DMS153 (cell line): ENCODE results near the gene HUNK.
"Not testable (repeated sequence)": the region's sequence is repeated elsewhere in the genome, so short reads cannot be mapped to it uniquely, and the experiment has no call there.

Experiments
- DNase-seq: peaks from one replicate; lab custom pipeline; 2025; lab: John Stamatoyannopoulos, UW

The HUNK gene

DNA sequence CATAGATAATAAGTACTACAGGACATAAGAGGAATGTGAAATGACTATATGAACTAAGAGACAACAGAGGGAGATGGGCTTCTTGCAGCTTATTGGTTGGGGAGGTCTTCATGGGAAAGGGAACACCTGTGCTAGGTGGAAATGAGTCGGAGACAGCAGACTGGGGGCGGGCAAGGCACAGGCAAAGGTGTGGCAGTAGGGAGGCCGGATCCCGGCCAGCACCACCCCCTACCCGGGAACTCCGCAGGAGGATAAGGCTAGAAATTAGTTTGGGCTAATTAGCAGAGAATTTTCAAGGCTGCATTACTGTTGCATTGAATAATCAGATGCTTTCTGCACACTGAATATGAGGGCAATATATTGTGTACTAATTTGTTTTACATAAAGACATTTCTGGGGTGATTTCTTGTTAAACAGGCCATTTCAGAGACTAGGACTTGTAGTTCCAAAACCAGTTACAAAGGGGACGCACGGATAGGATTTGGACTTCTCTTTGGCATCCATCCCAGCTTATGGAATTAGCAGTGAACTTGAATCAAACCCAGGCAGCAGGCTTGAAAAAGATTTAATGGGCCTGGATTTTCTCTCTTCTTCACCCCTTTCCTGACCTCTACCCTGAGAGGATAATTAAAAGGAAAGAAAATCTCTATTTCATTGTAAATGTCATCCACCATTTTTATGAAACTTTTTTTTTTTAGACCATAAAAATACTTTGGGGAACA is 2.2 kb upstream of the HUNK start:
- DNase-seq, result no peak

DNA sequence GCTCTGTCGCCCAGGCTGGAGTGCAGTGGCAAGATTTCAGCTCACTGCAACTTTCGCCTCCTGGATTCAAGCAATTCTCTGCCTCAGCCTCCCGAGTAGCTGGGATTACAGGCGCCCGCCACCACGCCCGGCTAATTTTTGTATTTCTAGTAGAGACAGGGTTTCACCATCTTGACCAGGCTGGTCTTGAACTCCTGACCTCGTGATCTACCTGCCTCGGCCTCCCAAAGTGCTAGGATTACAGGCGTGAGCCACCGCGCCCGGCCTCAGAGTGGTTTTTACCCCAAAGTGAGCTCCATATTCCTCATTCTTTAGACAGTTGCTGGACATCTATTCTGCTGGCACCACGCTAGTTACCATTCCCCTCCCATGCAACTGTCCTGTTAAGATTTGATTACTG is 1.4 kb upstream of the HUNK start:
- not testable (repeated sequence) for DNase-seq

DNA sequence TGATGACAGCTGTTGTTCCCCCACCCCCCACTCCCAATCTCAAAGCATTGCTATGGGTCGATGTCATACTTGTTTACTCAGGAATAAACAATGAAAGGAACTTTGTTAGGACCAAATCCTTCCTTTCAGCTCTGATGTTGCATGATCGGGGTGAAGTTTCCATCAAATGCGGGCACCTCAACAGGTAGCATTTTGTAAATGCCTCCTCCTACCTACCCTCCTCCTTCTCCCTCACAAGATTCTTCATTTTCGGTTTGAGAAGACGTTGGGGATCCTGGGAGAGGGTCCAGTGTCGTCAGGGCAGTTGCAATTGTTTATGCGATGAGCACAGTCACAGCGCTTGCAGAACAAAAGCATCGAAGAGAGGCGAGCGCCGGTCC is 758 bp upstream of the HUNK start:
- DNase-seq, result no peak

DNA sequence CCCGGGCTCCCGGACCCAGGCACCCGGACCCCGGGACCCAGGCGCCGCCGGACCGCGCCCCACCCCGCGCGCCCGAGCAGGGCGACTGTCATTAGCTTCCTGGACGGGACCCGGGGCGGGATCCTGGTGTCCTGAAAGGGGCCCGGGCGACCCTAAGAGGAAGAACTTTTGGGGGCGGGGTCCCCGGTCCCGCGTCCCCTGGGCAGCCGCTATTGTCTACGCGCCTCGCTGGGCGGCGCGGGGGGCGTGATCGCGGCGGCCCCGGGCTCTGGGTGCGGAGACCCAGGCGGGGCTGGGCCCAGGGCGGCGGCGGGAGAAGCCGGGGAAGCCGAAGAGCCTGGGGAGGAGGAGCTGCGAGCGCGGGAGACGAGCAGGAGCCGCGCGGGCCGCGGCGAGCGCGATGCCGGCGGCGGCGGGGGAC is 465 bp downstream of the HUNK start:
- DNase-seq, result no peak

DNA sequence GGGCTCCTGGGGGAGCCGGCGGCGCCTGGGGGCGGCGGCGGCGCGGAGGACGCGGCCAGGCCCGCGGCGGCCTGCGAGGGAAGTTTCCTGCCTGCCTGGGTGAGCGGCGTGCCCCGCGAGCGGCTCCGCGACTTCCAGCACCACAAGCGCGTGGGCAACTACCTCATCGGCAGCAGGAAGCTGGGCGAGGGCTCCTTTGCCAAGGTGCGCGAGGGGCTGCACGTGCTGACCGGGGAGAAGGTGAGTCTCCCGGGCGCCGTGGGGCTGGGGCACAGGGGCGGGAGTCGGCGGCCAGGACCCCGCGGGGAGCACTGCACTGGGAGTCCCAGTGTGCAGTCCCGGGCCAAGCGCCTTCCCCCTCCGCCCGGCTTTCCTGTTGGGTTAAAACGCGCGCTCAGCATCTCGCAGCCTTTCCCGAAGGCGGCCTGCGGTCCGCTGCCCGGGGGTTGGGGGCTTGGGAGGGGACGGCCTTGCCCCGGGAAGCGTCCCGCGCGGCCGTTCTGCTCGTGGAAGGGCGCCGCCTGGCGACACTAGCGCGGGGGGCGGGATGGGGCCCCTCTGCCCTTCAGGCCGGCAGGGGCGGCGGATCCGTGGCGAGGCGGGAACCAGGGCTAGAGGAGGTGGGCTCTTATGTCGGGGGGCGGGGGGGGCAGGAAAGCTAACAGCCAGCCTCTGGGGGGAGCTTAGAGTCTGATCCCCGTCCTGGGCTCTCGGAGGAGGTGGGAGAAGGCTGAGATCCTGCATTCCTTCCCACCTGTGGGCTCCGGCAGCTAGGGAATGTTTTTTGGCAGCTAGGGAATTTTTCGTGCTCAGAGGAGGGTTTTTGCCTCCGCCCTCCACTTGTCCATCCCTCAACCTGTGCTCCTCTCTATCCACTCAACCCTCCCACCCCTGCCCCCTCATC is 1.1 kb downstream of the HUNK start:
- DNase-seq, result no peak

DNA sequence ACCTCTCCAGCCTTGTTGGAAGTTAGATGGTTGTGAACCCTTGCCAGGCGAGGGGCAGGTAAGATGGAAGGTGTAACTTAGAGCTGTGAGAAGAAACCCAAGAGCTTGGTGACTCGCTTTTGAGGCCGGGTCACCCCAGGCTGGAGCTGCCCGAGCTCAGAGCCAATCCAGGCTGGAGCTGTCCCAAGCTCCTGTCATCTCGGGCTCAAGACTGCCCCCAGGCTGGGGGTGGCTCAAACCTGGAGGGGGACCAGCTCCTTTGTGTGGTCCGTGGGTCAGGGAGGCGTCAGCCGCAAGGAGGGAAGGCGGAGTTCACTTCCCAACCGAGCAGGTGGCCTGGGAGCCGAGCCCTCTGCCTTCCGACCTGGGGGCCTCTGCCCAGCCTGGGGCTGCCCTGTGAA is 2.0 kb downstream of the HUNK start:
- no peak for DNase-seq

DNA sequence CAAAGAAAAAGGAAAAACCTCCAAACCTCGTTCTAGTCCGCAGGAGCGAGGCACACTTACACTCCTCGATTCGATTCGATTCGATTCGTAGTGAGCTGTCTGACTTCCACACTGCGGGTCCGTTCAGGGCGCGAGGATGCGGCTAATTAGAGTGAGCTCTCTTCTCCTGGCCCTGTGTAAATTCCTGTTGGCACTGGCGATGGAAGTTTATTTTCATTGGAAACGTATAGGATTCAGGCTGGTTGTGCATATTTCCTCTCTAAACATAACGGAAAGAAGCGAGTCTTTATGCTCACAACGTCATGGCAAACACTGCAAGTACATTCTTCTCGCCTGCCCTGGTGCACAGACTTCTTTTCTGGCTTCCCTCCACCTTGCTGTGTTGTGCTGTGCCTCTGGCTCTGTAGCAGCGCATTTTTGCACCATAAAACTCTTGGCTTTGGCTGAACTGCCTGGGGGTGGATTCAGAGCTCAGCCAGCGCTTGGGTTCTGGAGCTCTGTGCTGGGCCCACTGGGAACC is 2.7 kb downstream of the HUNK start:
- no peak for DNase-seq

DNA sequence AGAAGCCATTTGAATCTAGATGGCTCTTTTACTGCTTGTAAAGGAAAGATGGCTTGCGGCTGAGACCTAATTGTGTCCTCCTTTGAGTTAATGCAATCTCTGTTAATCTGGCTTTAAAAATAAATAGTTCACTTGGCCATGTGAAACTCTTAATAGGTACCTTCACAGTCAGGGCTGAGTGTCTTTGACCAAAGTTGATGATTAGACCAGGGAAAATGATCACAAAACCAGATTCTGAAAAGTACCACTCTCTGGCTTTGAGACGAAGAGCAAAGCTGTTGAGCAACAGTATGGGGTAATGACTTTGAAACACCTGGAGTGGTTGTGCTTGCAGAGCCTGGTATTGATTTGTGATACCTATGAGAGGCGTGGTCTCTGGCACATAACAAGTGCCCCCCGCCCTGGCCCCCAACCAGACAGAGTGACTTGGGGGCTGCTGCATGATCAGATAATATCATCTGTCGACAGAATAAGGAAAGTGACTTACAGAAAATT is 4.7 kb downstream of the HUNK start:
- DNase-seq, result no peak

DNA sequence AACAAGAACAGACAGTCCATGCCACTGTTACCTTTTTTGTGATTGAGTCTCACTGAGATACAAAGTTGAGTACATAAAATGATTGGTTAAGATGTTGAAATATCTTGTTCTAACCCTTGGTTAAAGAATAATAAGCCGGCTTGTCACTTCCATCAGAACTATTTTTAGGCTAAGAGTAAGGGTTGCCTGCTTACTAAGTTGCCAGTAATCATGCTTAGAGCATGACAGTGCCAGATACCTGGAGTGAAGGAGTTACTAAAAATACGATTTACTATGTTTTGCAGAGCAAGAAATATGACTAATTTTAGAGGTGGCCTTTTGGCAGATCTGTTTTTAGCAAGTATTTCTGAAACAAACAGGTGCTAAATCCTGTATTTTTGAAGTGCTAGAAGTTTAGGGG is 6.0 kb downstream of the HUNK start:
- DNase-seq, result no peak

DNA sequence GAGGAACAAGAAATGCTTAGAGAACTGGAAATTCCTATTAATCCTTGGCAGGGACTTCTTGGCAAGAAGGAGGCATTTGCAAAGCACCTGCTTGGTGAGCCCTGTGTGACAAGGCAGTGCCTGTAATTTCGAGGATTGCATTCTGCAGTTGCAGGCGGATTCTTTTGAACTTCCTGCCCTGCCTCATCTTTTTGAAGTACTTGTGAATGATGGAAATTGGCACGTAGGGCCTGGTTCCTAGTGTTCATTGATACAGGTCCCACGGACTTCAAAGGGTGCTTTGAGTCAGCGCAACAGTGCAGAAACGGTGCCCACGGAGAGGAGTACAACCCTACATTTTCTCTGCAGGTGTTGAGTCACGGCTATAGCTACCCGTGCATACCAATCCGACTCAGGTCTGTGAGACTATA is 6.4 kb downstream of the HUNK start:
- DNase-seq, result no peak

DNA sequence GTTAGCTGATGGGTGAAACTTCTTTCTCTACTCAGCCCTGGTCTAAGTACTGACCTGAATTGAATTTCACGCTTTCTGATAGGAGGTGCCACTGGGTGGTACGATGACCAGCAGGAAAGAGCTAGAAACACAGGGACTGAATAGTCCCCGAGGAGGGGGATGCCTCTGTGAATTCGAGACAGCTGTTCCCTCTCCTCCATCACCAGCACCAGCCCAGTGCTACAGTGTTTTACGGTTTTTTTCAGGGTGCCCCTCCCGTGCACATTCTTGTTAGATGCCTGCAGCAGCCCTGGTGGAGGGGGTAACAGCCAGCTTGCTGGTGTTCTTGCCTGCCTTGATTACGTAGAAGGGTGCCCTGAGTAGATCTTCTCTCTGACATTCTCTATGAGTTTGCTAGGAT is 7.1 kb downstream of the HUNK start:
- no peak for DNase-seq

DNA sequence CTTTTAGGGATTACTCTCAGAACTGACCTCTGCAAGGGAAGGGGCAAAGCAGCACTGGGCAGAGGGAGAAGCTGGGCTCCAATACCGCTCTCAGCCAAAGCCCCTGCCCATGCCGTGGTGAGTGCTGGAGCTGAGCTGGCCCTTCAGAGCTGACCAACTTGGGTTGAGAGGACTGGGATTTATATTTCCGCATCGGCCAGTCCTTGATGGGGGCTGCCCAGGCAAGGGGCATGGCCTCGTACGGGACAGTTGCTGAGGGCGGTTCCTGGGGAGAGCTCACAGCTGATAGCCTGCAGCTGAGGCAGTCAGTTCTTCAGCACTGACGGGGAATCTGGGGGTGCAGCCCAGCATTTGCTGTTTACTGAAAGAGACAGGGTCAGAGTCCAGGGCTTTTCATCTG is 8.0 kb downstream of the HUNK start:
- no peak for DNase-seq

DNA sequence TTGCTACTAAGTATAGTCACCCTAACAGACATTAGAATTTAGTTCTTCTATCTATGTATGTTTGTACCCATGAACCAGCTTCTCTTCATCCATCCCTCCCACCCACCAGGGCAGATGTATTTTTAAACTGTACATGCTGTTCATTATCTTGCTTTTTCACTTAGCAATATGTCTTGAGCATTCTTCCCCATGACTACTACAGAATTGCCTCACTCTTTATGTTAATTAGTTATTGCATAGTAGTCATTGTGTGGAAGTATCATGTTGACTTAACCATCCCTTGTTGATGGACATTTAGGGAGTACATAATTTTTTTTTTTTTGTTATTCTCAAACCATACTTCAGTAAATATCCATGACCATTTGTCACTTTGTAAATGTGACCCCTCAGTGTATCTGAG is 9.9 kb downstream of the HUNK start:
- DNase-seq, result no peak

DNA sequence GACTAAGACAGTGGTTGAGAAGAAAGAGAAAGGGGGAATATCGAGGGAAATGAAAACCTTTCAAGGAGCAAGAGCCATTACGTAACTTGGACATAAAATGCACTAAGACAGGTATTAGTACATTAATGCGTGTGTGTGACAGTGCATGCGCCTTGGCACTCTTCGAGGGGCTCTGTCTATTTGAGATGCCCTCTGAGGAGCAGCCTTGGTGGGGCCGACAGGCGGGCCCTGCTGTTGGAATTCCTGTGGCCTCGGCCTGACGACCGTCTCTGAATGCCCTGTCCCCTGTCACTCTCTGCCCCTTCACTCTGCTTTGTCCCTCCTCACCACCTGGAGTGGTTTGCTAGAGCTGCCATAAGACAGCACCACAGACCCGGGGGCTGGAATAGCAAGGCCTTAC is 12.3 kb downstream of the HUNK start:
- no peak for DNase-seq

DNA sequence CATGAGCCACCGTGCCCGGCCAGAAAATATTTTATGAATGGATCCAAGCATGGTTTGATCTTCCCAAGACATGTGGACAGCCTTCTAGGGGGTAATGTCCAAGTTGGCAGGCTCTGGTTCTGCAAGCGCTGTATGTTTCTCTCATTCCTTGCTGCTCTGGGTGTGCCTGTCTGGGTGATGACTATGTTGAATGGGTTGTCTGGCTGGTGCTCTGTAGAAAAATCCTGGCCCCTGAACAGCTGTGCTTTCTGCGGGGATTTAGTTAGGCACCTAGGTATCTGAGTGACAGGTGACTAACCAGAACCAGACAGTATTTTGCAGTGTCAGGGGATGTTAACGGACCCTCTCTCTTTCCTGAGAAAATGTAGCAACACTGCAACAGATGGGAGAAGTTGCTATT is 14.1 kb downstream of the HUNK start:
- DNase-seq, result no peak

DNA sequence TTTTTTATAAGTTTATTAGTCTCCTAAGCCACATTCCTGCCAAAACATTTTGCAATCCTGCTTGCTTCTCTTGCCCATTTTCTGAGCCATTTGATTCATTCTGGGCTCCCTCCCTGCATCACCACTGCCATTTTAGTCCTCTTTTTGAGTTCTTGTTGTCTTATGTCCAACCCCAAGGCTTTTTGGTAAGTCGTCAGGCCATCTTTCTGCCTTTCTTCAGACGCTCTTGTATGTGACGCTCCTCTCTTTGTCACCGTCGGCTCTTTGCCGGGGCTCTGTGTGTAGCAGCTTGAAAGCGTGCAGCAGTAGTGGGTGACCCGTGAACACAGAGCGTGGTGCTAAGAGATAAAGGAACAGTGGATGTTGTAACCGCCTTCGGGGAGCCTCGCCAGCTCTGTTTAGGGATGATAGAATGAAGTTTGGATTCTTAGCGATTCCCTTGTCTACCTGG is 14.6 kb downstream of the HUNK start:
- DNase-seq, result no peak

DNA sequence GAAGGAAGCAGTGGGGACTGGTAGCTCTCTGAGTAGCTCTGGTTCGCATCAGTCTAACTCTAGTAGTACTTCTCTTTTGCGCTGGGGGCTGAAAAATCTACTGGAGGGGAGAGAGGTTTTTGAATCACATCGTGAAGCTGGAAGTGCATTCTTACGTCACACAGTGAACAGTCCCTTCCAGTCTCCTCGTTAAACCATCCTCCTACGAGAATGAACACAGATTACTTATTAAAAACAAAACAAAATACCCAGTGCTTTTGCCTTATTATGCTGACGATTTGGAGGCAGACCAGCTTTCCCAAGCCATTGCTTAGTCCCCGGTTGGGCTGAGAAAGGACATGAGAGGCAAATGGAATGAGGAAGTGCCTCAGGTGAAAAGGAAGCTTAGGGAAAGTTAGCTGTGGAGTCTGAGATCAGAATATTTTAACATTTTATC is 16.1 kb downstream of the HUNK start:
- DNase-seq, result peak; percentile 19

DNA sequence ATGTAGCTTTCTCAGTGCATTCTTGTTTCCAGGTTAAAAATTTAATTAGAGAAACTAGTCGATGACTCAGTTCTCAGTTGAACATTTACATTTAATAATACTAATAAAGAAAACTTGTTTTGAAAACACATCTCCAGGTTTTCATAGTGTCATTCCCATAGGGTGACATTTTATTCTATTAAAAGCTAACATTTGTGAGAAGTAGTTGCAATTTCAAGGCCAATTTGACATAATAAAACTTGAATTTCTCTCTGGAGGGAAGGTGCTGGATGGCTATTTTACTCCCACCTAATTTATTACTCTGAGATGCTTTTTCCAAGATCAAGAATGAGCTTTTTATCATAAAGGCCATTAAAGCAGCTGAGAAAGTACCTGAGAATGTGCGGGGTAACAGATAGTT is 16.6 kb downstream of the HUNK start:
- no peak for DNase-seq

DNA sequence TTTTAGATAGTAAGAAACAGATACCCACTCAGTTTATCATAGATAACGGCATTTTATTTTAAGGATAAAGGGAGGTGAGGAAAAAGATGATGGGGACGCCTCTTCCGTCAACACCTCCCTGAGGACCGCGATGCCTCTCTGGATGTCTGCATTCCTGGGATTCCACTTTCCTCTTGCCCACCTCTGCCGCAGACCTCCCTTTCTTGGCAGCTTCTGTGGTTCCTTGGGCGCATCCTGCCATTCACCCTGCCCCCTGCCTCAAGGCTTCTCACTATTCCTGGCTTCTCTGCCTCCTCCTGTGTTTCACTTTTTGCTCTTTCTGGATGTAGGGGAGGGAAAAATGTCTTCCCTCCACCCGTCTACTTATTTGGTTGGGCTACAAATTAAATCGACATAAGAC is 19.9 kb downstream of the HUNK start:
- DNase-seq, result no peak

DNA sequence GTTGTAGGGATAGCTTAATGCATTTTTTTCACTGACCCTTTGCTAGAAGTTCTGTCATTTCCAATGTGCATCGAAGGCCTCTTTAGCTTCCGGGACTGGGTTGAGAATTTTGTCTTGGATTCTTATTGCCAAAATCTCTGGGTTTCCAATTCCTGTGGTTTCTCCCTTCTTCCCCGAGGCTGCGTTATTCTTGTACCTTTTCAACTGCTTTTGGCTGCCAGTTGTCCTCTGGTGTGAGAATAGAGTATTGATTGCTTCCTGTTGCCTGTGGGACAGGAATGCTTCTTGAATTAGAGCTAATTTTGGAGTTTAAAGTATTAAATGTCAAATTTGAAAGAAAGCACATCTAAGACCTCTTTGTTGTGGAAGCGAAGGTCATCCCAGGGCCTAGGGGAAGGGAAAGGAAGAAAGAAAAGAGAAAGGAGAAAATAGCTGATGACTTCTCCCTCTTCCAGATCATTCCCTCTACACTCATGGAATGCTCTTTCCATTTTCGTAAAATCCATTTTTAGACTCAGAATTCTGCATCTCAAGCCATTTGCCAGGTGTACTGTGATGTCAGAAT is 21.1 kb downstream of the HUNK start:
- no peak for DNase-seq

DNA sequence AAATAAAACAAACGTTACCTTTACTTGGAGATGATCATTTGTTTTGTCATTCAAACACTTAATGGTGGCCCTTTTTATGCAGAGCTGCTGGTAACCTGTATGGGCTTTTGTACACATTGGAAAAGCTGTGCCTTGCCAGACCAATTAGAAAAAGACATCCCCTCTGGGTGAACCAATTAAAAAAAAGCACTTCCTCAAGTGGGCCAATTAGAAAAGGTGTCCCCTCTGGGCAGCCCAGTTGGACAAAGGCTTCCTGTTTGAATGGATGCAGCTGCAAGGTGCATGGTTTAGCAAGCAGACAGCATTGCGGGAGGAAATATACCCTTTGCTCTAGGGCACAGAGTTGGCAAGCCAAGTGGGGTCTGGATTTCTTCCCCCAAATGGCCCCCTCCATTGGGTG is 21.6 kb downstream of the HUNK start:
- DNase-seq, result no peak

DNA sequence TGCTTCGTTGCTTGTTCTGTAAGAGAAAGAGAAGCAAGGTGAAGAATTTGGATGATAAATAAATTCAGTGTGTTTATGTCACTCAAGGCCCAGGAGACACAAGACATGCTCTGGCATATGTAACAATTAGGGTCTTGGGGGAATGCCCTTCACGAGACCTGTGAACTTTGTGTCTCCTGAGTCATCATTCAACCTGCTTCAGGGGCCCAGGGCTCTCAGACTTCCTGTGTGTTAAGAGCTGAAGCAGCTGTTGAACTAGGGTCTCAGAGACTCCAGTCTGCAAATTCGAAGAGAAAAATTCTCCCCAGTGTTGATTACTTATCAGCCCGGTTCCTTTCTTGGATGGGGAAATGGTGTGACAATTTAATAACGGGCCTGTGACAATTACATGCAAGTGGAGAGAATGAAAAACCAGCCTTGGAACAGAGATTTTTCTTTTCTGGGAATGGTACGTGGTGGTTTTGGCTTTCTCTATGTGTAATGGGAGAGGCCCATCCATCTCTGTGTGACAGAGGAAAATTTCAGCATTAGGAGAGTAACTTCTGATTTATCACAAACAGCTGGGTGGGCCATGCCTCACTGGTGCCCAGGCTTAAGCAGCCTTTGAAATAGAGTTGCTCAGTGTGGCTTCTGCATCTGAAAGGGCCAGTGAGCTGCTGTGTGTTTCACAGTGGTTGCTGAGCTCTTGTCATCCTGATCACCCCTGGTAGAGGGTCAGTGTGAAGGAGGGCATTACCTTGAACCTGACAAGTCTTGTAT is 22.4 kb downstream of the HUNK start:
- no peak for DNase-seq
